Colonic mucosa (tissue), 4 donors: ENCODE results near the gene SIM2. TPM values are rescaled to one million over a fixed set of nuclear protein-coding genes. Genes with fewer than 3 reads are reported as not detected.

ENCODE experiments used
- DNase-seq: peaks from one replicate; pipeline ENCODE4 v3.0.0-alpha.2; 2020
- H3K27ac ChIP-seq: fragments of 200-600 bp; one replicate; pipeline ENCODE4 v1.8.0; 2021
- H3K27me3 ChIP-seq: fragments of 200-600 bp; one replicate; pipeline ENCODE4 v1.8.0; 2021
- H3K36me3 ChIP-seq: fragments of 200-600 bp; one replicate; pipeline ENCODE4 v1.8.0; 2021
- H3K4me1 ChIP-seq: fragments of 200-600 bp; one replicate; pipeline ENCODE4 v1.8.0; 2021; ENCODE audit warnings: mild to moderate bottlenecking
- H3K4me3 ChIP-seq: fragments of 200-600 bp; one replicate; pipeline ENCODE4 v1.8.0; 2021
- H3K9ac ChIP-seq, 2 donors: one replicate each; pipeline ENCODE4 v1.7.0; 2013; ENCODE audit warnings: control low read depth in 2 of 2, low read depth in 2 of 2, low read length in 2 of 2
- H3K9me3 ChIP-seq: fragments of 200-600 bp; one replicate; pipeline ENCODE4 v1.8.0; 2021
- intact Hi-C: fragments of 100-400 bp; cut with DNase I; formaldehyde crosslinking; loops from one replicate; pipeline ENCODE4 v1.14.1; 2022
- total RNA-seq, 2 donors: library from RNA; stranded (reverse); fragmentation: NEBNext Ultra II Directional in 1 of 2; extraction: Animal tissue kit (Norgen Biotek cat#: 25700) in 1 of 2; gene quantifications; one replicate each; pipeline ENCODE4 v1.2.1, GENCODE V29; 2021
- TF ChIP-seq, protein P1 (sequence below): fragments of 200-600 bp; IDR thresholded peaks from one replicate; pipeline ENCODE4 v1.8.0; 2022; ENCODE audit warnings: antibody characterized with exemption, mild to moderate bottlenecking
- donor health status: healthy.
- donor health status: DM: no; HTN: no; CAD: no.
- donor health status: DM: no; HTN: no; CAD: no.

The SIM2 gene
- total RNA-seq, 2 donors from 2014 or later: 0.07 to 0.08 TPM

- Histone ChIP-seq H3K36me3 (no peaks in the 10 kb centered on the region), H3K4me1 (no peaks in the 10 kb centered on the region), H3K4me3 (no peak overlapping the region), H3K9ac (no peak overlapping the region), H3K9me3 (no peaks in the 10 kb centered on the region), H3K27ac (no peak overlapping the region), H3K27me3 (peaks cover 8% of the 10 kb centered on the region)
- no peak for DNase-seq
- intact Hi-C loops: loop anchor here (5.0 to 10.0 kb wide), 3 partner anchors 108 to 245 kb away; no protein-coding TSS in a partner anchor
- TF ChIP-seq, protein P1, sequence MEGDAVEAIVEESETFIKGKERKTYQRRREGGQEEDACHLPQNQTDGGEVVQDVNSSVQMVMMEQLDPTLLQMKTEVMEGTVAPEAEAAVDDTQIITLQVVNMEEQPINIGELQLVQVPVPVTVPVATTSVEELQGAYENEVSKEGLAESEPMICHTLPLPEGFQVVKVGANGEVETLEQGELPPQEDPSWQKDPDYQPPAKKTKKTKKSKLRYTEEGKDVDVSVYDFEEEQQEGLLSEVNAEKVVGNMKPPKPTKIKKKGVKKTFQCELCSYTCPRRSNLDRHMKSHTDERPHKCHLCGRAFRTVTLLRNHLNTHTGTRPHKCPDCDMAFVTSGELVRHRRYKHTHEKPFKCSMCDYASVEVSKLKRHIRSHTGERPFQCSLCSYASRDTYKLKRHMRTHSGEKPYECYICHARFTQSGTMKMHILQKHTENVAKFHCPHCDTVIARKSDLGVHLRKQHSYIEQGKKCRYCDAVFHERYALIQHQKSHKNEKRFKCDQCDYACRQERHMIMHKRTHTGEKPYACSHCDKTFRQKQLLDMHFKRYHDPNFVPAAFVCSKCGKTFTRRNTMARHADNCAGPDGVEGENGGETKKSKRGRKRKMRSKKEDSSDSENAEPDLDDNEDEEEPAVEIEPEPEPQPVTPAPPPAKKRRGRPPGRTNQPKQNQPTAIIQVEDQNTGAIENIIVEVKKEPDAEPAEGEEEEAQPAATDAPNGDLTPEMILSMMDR: no peak
These were observed 48.3 kb downstream of the SIM2 start for GRCh38 chr21:36747041-36747814.

- Histone ChIP-seq H3K9me3 (no peaks in the 10 kb centered on the region), H3K4me1 (no peaks in the 10 kb centered on the region), H3K27ac (no peak overlapping the region), H3K4me3 (peak overlapping the region; percentile 44), H3K27me3 (peaks cover 8% of the 10 kb centered on the region), H3K9ac (peak overlapping the region in 1 of 2 donors; percentile 28), H3K36me3 (no peaks in the 10 kb centered on the region)
- peak; percentile 54 for DNase-seq
- intact Hi-C loops: loop anchor here (5.0 to 10.0 kb wide), 3 partner anchors 107 to 246 kb away; no protein-coding TSS in a partner anchor
- TF ChIP-seq, protein P1: no peak
These were observed 49.0 kb downstream of the SIM2 start for GRCh38 chr21:36747815-36748383.

GRCh38 chr21:36749935-36750575 lies 51.1 kb downstream of the SIM2 start:
- H3K4me3 ChIP-seq: no peak overlapping the region
- intact Hi-C loops: loop anchor here (5.0 to 10.0 kb wide), 3 partner anchors 105 to 248 kb away; no protein-coding TSS in a partner anchor
- no peak for DNase-seq

DNA sequence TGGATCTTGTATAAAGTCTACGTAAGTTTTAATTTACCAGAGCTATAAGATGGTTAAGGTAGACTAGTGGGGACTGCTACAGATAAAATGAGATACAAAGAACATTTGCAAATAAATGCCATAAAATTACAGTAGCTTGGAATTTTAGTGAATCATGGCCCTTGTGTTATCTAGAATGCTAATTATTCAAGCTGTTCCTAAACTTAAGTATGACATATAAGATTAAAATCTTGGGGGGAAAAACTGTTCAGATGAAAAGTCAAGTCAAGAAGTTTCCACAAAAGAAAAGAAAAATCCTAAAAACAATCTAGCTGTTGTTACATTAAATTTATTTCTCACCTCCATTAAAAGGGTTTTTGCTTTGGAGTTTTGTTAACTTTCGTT lies 51.7 kb downstream of the SIM2 start:
- Histone ChIP-seq H3K27ac (no peak overlapping the region), H3K36me3 (no peaks in the 10 kb centered on the region), H3K9me3 (no peaks in the 10 kb centered on the region), H3K9ac (no peak overlapping the region), H3K27me3 (peaks cover 8% of the 10 kb centered on the region), H3K4me3 (no peak overlapping the region), H3K4me1 (no peaks in the 10 kb centered on the region)
- no peak for DNase-seq
- intact Hi-C loops: no loop called here
- TF ChIP-seq, protein P1: no peak

More at GRCh38 chr21:36749935-36750575, 51.1 kb downstream of the SIM2 start:
- no peaks in the 10 kb centered on the region for H3K36me3 ChIP-seq
- peaks cover 8% of the 10 kb centered on the region for H3K27me3 ChIP-seq
- TF ChIP-seq, protein P1: no peak
- H3K27ac ChIP-seq: no peak overlapping the region
- H3K4me1 ChIP-seq: no peaks in the 10 kb centered on the region
- H3K9me3 ChIP-seq: no peaks in the 10 kb centered on the region
- no peak overlapping the region for H3K9ac ChIP-seq

DNA sequence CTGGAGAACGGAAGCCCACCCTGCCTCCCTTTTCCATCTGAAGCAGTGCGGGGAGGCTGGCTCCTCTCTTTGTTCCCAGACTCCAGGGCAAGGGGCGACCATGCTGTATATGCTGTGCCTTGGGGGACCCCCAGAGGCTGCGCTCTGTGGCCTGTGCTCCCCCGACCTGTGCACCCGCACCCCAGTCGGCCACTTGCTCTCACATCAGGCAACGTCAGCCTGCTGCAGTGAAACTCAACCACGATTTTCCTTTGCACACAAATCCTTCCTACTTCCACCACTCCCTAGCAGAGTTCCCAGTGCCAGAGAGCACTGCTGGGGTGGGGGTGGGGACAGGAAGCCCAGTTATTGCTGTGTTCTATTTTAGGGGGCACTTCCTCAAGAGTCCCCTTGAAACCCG lies 52.5 kb downstream of the SIM2 start:
- H3K4me1 ChIP-seq: no peaks in the 10 kb centered on the region
- DNase-seq: no peak
- no peak overlapping the region for H3K27ac ChIP-seq
- H3K4me3 ChIP-seq: no peak overlapping the region
- intact Hi-C loops: no loop called here
- no peak overlapping the region for H3K9ac ChIP-seq
- H3K36me3 ChIP-seq: no peaks in the 10 kb centered on the region
- TF ChIP-seq, protein P1: no peak
- no peaks in the 10 kb centered on the region for H3K9me3 ChIP-seq
- peaks cover 8% of the 10 kb centered on the region for H3K27me3 ChIP-seq
